Adrenal gland (tissue), 12 donors: ENCODE measurements around the gene CLDN5. TPM values are rescaled to one million over a fixed set of nuclear protein-coding genes. Genes with fewer than 3 reads are reported as not detected.

Source experiments
- DNase-seq, 7 donors: peaks; one replicate each; pipeline ENCODE4 v3.0.0-alpha.2; 2019 to 2020
- H3K27ac ChIP-seq, 5 donors: fragments of 200-600 bp; sonication (generic) in 4 of 5; 1 replicate in 3 of 5; 2 replicates in 2 of 5; pipeline versions ENCODE4 v1.5.1 to v1.8.0; 2016 to 2020; ENCODE audit warnings: mild to moderate bottlenecking in 1 of 5
- H3K27me3 ChIP-seq: fragments of 200-600 bp; 2 replicates; pipeline ENCODE4 v1.8.0; 2021
- H3K36me3 ChIP-seq, 2 donors: fragments of 200-600 bp; replicated peaks in 1 of 2; 1 replicate in 1 of 2; 2 replicates in 1 of 2; pipeline versions ENCODE4 v1.5.1 to v1.8.0; 2018 to 2022
- H3K4me1 ChIP-seq, 2 donors: fragments of 200-600 bp; replicated peaks in 1 of 2; 1 replicate in 1 of 2; 2 replicates in 1 of 2; pipeline versions ENCODE4 v1.5.1 to v1.8.0; 2018 to 2021
- H3K4me3 ChIP-seq, 4 donors: fragments of 200-600 bp; sonication (generic) in 3 of 4; one replicate each; pipeline ENCODE4 v1.5.1; 2016 to 2018
- H3K9me3 ChIP-seq, 3 donors: fragments of 200-600 bp; sonication (generic) in 1 of 3; replicated peaks in 1 of 3; 1 replicate in 2 of 3; 2 replicates in 1 of 3; pipeline versions ENCODE4 v1.5.1 to v1.8.0; 2016 to 2021
- POLR2A ChIP-seq, 2 donors: fragments of 450-650 bp; IDR thresholded peaks; one replicate each; pipeline ENCODE4 v1.6.1; 2017; ENCODE audit warnings: antibody characterized with exemption in 2 of 2, mild to moderate bottlenecking in 2 of 2, moderate library complexity in 1 of 2
- WGBS, 4 donors: extraction: QIAGEN DNeasy Blood & Tissue Kit in 2 of 4; methylation state at CpG; one replicate each; pipeline versions ENCODE4 v1.1.5 to v1.1.7; 2013 to 2017; 5-methylcytosine and 5-hydroxymethylcytosine counted together
- intact Hi-C, 2 donors: fragments of 100-400 bp; cut with DNase I; formaldehyde crosslinking; loops; one replicate each; pipeline versions ENCODE4 v1.14.1 to v1.15.0; 2022 to 2023
- polyA plus RNA-seq, 3 donors: library from polyadenylated mRNA; stranded (reverse); fragments of 200-250 nt in 2 of 3; fragments of 350-450 nt in 1 of 3; fragmentation: Illumina TruSeq in 1 of 3; extraction: RNeasy Lipid Tissue Mini Kit (QIAGEN cat#74804) in 1 of 3; gene quantifications; one replicate each; pipeline ENCODE4 v1.2.3, GENCODE V29; 2013 to 2014
- total RNA-seq, 9 donors: library from RNA; depleted of rRNA in 4 of 9; stranded (reverse); fragments of >200 nt in 4 of 9; fragments of 120-200 nt in 1 of 9; fragmentation: NEBNext Ultra II Directional in 1 of 9; extraction: Animal tissue kit (Norgen Biotek cat#: 25700) in 1 of 9; gene quantifications; one replicate each; pipeline versions ENCODE4 v1.1.0 to v1.2.4, GENCODE V29; 2013 to 2023
- TF ChIP-seq, protein P1 (sequence below), 6 experiments: fragments of 450-650 bp in 4 of 6; fragments of 200-600 bp in 2 of 6; sonication (generic) in 1 of 6; IDR thresholded peaks; 1 replicate in 5 of 6; 2 replicates in 1 of 6; pipeline versions ENCODE4 v1.5.1 to v1.8.0; 2016 to 2021; ENCODE audit warnings: antibody characterized with exemption in 6 of 6, mild to moderate bottlenecking in 2 of 6, moderate library complexity in 1 of 6
- donor health status: healthy with polysubstance abuse.
- donor health status: Bipolar disorder and iron deficiency.
- donor health status: DM: yes; HTN: yes; CAD: no.
- donor health status: DM: no; HTN: no; CAD: no.
- donor health status: DM: no; HTN: no; CAD: no.
- donor health status: DM: yes; HTN: yes; CAD: no.

Gene CLDN5
- total and polyA plus RNA-seq, 12 donors: 0.40 to 122 (median 31.3) TPM

GRCh38 chr22:19518635-19519034 lies 5.6 kb downstream of the CLDN5 start:
- no peak for DNase-seq
- Histone ChIP-seq H3K27ac (no peak overlapping the region), H3K4me1 (no peaks in the 10 kb centered on the region), H3K9me3 (no peaks in the 10 kb centered on the region), H3K36me3 (no peaks in the 10 kb centered on the region), H3K4me3 (no peak overlapping the region), H3K27me3 (peaks cover 16% of the 10 kb centered on the region)
- TF ChIP-seq, protein P1, sequence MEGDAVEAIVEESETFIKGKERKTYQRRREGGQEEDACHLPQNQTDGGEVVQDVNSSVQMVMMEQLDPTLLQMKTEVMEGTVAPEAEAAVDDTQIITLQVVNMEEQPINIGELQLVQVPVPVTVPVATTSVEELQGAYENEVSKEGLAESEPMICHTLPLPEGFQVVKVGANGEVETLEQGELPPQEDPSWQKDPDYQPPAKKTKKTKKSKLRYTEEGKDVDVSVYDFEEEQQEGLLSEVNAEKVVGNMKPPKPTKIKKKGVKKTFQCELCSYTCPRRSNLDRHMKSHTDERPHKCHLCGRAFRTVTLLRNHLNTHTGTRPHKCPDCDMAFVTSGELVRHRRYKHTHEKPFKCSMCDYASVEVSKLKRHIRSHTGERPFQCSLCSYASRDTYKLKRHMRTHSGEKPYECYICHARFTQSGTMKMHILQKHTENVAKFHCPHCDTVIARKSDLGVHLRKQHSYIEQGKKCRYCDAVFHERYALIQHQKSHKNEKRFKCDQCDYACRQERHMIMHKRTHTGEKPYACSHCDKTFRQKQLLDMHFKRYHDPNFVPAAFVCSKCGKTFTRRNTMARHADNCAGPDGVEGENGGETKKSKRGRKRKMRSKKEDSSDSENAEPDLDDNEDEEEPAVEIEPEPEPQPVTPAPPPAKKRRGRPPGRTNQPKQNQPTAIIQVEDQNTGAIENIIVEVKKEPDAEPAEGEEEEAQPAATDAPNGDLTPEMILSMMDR (IDR thresholded peaks at IDR 0.05): no peak
- no peak for TF ChIP-seq POLR2A (IDR thresholded peaks at IDR 0.05)
- intact Hi-C loops: no loop called here
- 84 to 95% (median 89%) methylated on average over 10 of the region's 10 CpGs for WGBS, 4 donors

- peaks cover 11% of the 10 kb centered on the region for H3K27me3 ChIP-seq
- no peak overlapping the region for H3K4me3 ChIP-seq
- no peaks in the 10 kb centered on the region for H3K36me3 ChIP-seq
- H3K9me3 ChIP-seq: no peaks in the 10 kb centered on the region
- 84 to 91% (median 88%) methylated on average over 10 to 12 of the region's 12 CpGs for WGBS, 4 donors
- H3K27ac ChIP-seq: no peak overlapping the region
- intact Hi-C loops: no loop called here
- no peaks in the 10 kb centered on the region for H3K4me1 ChIP-seq
- TF ChIP-seq, protein P1 (IDR thresholded peaks at IDR 0.05): no peak
- no peak for DNase-seq
These were observed 6.1 kb downstream of the CLDN5 start for GRCh38 chr22:19517919-19518611.

DNA sequence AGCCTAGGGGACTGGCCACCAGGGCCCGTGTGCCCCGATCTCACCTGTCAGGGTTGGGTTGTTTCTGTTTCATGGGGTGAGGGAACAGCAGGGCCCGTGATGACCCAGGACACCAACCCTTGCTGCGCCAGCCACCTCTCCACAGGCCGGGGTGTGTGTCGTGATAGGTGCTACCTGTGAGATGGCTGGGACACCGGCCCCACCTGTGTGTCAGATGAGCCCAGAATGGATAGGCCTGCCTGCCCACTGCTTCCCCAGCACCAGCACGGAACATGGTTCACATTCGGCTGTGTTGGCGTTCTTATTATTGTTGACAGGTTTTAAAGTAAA lies 7.1 kb downstream of the CLDN5 start:
- H3K4me3 ChIP-seq: no peak overlapping the region
- TF ChIP-seq, protein P1 (IDR thresholded peaks at IDR 0.05): no peak
- no peak for TF ChIP-seq POLR2A (IDR thresholded peaks at IDR 0.05)
- H3K9me3 ChIP-seq: no peaks in the 10 kb centered on the region
- no peaks in the 10 kb centered on the region for H3K4me1 ChIP-seq
- H3K36me3 ChIP-seq: no peaks in the 10 kb centered on the region
- WGBS, 4 donors: 97 to 100% (median 97%) methylated on average over 3 to 10 of the region's 10 CpGs
- H3K27ac ChIP-seq: no peak overlapping the region
- intact Hi-C loops: no loop called here
- H3K27me3 ChIP-seq: peaks cover 1% of the 10 kb centered on the region
- DNase-seq: no peak

GRCh38 chr22:19516378-19517170 lies 7.6 kb downstream of the CLDN5 start:
- Histone ChIP-seq H3K27ac (no peak overlapping the region), H3K4me3 (no peak overlapping the region), H3K4me1 (no peaks in the 10 kb centered on the region), H3K36me3 (no peaks in the 10 kb centered on the region), H3K27me3 (no peaks in the 10 kb centered on the region), H3K9me3 (no peaks in the 10 kb centered on the region)
- WGBS, 4 donors: 93 to 97% (median 96%) methylated on average over 8 to 19 of the region's 19 CpGs
- no peak for DNase-seq
- TF ChIP-seq, protein P1 (IDR thresholded peaks at IDR 0.05): no peak
- no peak for TF ChIP-seq POLR2A (IDR thresholded peaks at IDR 0.05)
- intact Hi-C loops: no loop called here
